Left kidney (tissue), 8 donors: Measurements from ENCODE around the gene FBXW8. TPM values are rescaled to one million over a fixed set of nuclear protein-coding genes. Genes with fewer than 3 reads are reported as not detected.

Experiments used
- DNase-seq: peaks from one replicate; pipeline ENCODE4 v3.0.0-alpha.2; 2013
- long read RNA-seq, 8 donors: transcript quantifications; one replicate each; lab custom pipeline, GENCODE V29; 2026
- polyA plus RNA-seq: library from polyadenylated mRNA; unstranded; fragments of 120-200 nt; gene quantifications from one replicate; pipeline ENCODE4 v1.2.1, GENCODE V29; 2013; ENCODE audit not compliant: insufficient read length

The FBXW8 gene
- polyA plus RNA-seq, result 23.8 TPM
- long read RNA-seq, donor 1, full-length matches to known transcripts, result 8 of 15 reads
- long read RNA-seq, donor 1, partial matches to known transcripts, result 7 of 15 reads
- long read RNA-seq, donor 1, other reads (novel, unspliced or antisense), result 0 of 15 reads
- long read RNA-seq, donor 2, full-length matches to known transcripts, result 4 of 10 reads
- long read RNA-seq, donor 2, partial matches to known transcripts, result 6 of 10 reads
- long read RNA-seq, donor 2, other reads (novel, unspliced or antisense), result 0 of 10 reads
- long read RNA-seq, donor 3, partial matches to known transcripts, result 0 of 1 reads
- long read RNA-seq, donor 3, other reads (novel, unspliced or antisense), result 0 of 1 reads
- long read RNA-seq, donor 4, result 0 reads
- long read RNA-seq, donor 5, full-length matches to known transcripts, result 5 of 11 reads
- long read RNA-seq, donor 5, partial matches to known transcripts, result 6 of 11 reads
- long read RNA-seq, donor 5, other reads (novel, unspliced or antisense), result 0 of 11 reads
- long read RNA-seq, donor 6, full-length matches to known transcripts, result 6 of 6 reads
- long read RNA-seq, donor 6, partial matches to known transcripts, result 0 of 6 reads
- long read RNA-seq, donor 6, other reads (novel, unspliced or antisense), result 0 of 6 reads
- long read RNA-seq, donor 7, full-length matches to known transcripts, result 8 of 8 reads
- long read RNA-seq, donor 7, partial matches to known transcripts, result 0 of 8 reads
- long read RNA-seq, donor 7, other reads (novel, unspliced or antisense), result 0 of 8 reads
- long read RNA-seq, donor 8, partial matches to known transcripts, result 6 of 8 reads
- long read RNA-seq, donor 8, other reads (novel, unspliced or antisense), result 0 of 8 reads

- DNase-seq, result peak; percentile 70
Measured at GRCh38 chr12:116910645-116911451, at the start of gene FBXW8. Gene FBXW8, plus strand, starts transcription at chr12:116910950. Its CDS starts 88 bp downstream, at chr12:116911038.

- no peak for DNase-seq
Measured at GRCh38 chr12:116861320-116861719, 49.4 kb upstream of the FBXW8 start.

- DNase-seq, result no peak
Measured at GRCh38 chr12:116862167-116862566, 48.6 kb upstream of the FBXW8 start.

GRCh38 chr12:116863275-116863767 lies 47.4 kb upstream of the FBXW8 start:
- no peak for DNase-seq

GRCh38 chr12:116864371-116865160 lies 46.2 kb upstream of the FBXW8 start:
- no peak for DNase-seq

- no peak for DNase-seq
Measured at GRCh38 chr12:116867523-116867922, 43.2 kb upstream of the FBXW8 start.

GRCh38 chr12:116870306-116870705 lies 40.4 kb upstream of the FBXW8 start:
- no peak for DNase-seq

- DNase-seq, result no peak
Measured at GRCh38 chr12:116874324-116874995, 36.3 kb upstream of the FBXW8 start.

- DNase-seq, result no peak
Measured at GRCh38 chr12:116876151-116876869, 34.4 kb upstream of the FBXW8 start.

- no peak for DNase-seq
Measured at GRCh38 chr12:116878567-116879508, 31.9 kb upstream of the FBXW8 start.

- DNase-seq, result no peak
Measured at GRCh38 chr12:116879509-116880212, 31.1 kb upstream of the FBXW8 start.

GRCh38 chr12:116880213-116880816 lies 30.4 kb upstream of the FBXW8 start:
- no peak for DNase-seq

- DNase-seq, result no peak
Measured at GRCh38 chr12:116880817-116881324, 29.9 kb upstream of the FBXW8 start.

- DNase-seq, result no peak
Measured at GRCh38 chr12:116881325-116881876, 29.3 kb upstream of the FBXW8 start, which contains the start of gene HRK. Gene HRK, minus strand, starts transcription at chr12:116881441. Its CDS starts 134 bp downstream, at chr12:116881307.

GRCh38 chr12:116881877-116882507 lies 28.8 kb upstream of the FBXW8 start:
- DNase-seq, result no peak

GRCh38 chr12:116882742-116883141 lies 28.0 kb upstream of the FBXW8 start:
- DNase-seq, result no peak
